GM23338 (cell line): ENCODE data around the gene BMPR1B. TPM values are rescaled to one million over a fixed set of nuclear protein-coding genes. Genes with fewer than 3 reads are reported as not detected.

Experiments
- ATAC-seq: fragments of 200-7000 bp; cut with Tn5 transposase; 3 replicates; pipeline ENCODE4 v1.9.1; 2020
- DNase-seq: peaks from one replicate; pipeline ENCODE4 v3.0.0-alpha.2; 2015; ENCODE audit warnings: low spot score
- H2AFZ ChIP-seq: fragments of 200-600 bp; sonication (generic); 2 replicates; pipeline ENCODE4 v1.8.0; 2016; ENCODE audit warnings: antibody characterized with exemption, mild to moderate bottlenecking, moderate library complexity
- H3F3A ChIP-seq: fragments of 200-600 bp; sonication (generic); replicated peaks from 2 replicates; pipeline ENCODE4 v1.8.0; 2017; ENCODE audit warnings: antibody characterized with exemption, mixed run types, low read depth
- H3K27ac ChIP-seq: fragments of 200-600 bp; sonication (generic); 2 replicates; pipeline ENCODE4 v1.6.1; 2016; ENCODE audit warnings: low read depth
- H3K27me3 ChIP-seq: fragments of 200-600 bp; sonication (generic); 2 replicates; pipeline ENCODE4 v1.8.0; 2016; ENCODE audit warnings: mild to moderate bottlenecking, mixed run types, moderate library complexity; ENCODE audit not compliant: insufficient read depth
- H3K36me3 ChIP-seq: fragments of 200-600 bp; sonication (generic); 2 replicates; pipeline ENCODE4 v1.8.0; 2016; ENCODE audit warnings: mild to moderate bottlenecking; ENCODE audit not compliant: insufficient read depth
- H3K4me1 ChIP-seq: fragments of 200-600 bp; sonication (generic); 2 replicates; pipeline ENCODE4 v1.8.0; 2016; ENCODE audit warnings: mild to moderate bottlenecking, moderate library complexity; ENCODE audit not compliant: insufficient read depth
- H3K4me2 ChIP-seq: fragments of 200-600 bp; sonication (generic); 2 replicates; pipeline ENCODE4 v1.7.1; 2017; ENCODE audit warnings: mixed run types
- H3K4me3 ChIP-seq: fragments of 200-600 bp; sonication (generic); 2 replicates; pipeline ENCODE4 v1.6.1; 2016; ENCODE audit warnings: mixed run types
- H3K79me2 ChIP-seq: fragments of 200-600 bp; sonication (generic); replicated peaks from 2 replicates; pipeline ENCODE4 v1.8.0; 2017; ENCODE audit warnings: mild to moderate bottlenecking; ENCODE audit not compliant: insufficient read depth
- H3K9me2 ChIP-seq: fragments of 200-600 bp; sonication (generic); 2 replicates; pipeline ENCODE4 v1.8.0; 2017; ENCODE audit not compliant: insufficient read depth
- H4K20me1 ChIP-seq: fragments of 200-600 bp; sonication (generic); replicated peaks from 2 replicates; pipeline ENCODE4 v1.8.0; 2017; ENCODE audit warnings: mild to moderate bottlenecking; ENCODE audit not compliant: insufficient read depth
- H3K27ac Mint-ChIP-seq: 2 replicates; pipeline ENCODE4 v1.8.0; 2020; ENCODE audit warnings: inconsistent platforms, mild to moderate bottlenecking, moderate library complexity, mixed read lengths
- H3K27me3 Mint-ChIP-seq: 3 replicates; pipeline ENCODE4 v1.8.0; 2022; ENCODE audit warnings: low read depth, mild to moderate bottlenecking, moderate library complexity, mixed read lengths, inconsistent platforms; ENCODE audit not compliant: insufficient read depth, poor library complexity
- H3K36me3 Mint-ChIP-seq: 3 replicates; pipeline ENCODE4 v1.8.0; 2021; ENCODE audit warnings: low read depth, mild to moderate bottlenecking, inconsistent platforms, moderate library complexity, mixed read lengths
- H3K4me1 Mint-ChIP-seq: 3 replicates; pipeline ENCODE4 v1.8.0; 2020; ENCODE audit warnings: mild to moderate bottlenecking, inconsistent platforms, mixed read lengths
- H3K4me3 Mint-ChIP-seq: 3 replicates; pipeline ENCODE4 v1.8.0; 2021; ENCODE audit warnings: moderate library complexity, mild to moderate bottlenecking, inconsistent platforms, mixed read lengths
- H3K9me3 Mint-ChIP-seq: 3 replicates; pipeline ENCODE4 v1.8.0; 2020; ENCODE audit warnings: moderate library complexity, mild to moderate bottlenecking, inconsistent platforms, mixed read lengths
- CREB1 ChIP-seq: fragments of 250-450 bp; sonication (Bioruptor Pico); IDR thresholded peaks from 2 replicates; pipeline ENCODE4 v1.5.0; 2020; ENCODE audit warnings: low read depth, mild to moderate bottlenecking, moderate library complexity
- EZH2 ChIP-seq: fragments of 200-600 bp; sonication (generic); IDR thresholded peaks from one replicate; pipeline ENCODE4 v1.8.0; 2017; ENCODE audit warnings: antibody characterized with exemption, mild to moderate bottlenecking, low read depth; ENCODE audit not compliant: unreplicated experiment
- EZH2phosphoT487 ChIP-seq: fragments of 200-600 bp; sonication (generic); IDR thresholded peaks from one replicate; pipeline ENCODE4 v1.8.1; 2018; ENCODE audit warnings: antibody characterized with exemption; ENCODE audit not compliant: unreplicated experiment
- JUNB ChIP-seq: IDR thresholded peaks from one replicate; pipeline ENCODE4 v1.6.1; 2016; ENCODE audit warnings: antibody characterized with exemption; ENCODE audit not compliant: unreplicated experiment
- NANOG ChIP-seq: IDR thresholded peaks from 2 replicates; pipeline ENCODE4 v1.6.1; 2016; ENCODE audit warnings: antibody characterized with exemption, borderline replicate concordance
- POLR2AphosphoS5 ChIP-seq: IDR thresholded peaks from 2 replicates; pipeline ENCODE4 v1.6.1; 2016; ENCODE audit warnings: antibody characterized with exemption, low read depth
- STAT1 ChIP-seq: IDR thresholded peaks from one replicate; pipeline ENCODE4 v1.6.1; 2016; ENCODE audit warnings: antibody characterized with exemption; ENCODE audit not compliant: unreplicated experiment
- ZNF114 ChIP-seq: fragments of 250-450 bp; sonication (Bioruptor Pico); IDR thresholded peaks from 2 replicates; pipeline ENCODE4 v1.5.0; 2020; ENCODE audit warnings: mild to moderate bottlenecking, moderate library complexity
- ZNF331 ChIP-seq: fragments of 250-450 bp; sonication (Bioruptor Pico); IDR thresholded peaks from 2 replicates; pipeline ENCODE4 v1.5.0; 2020; ENCODE audit warnings: low read depth, mild to moderate bottlenecking, moderate library complexity
- polyA plus RNA-seq: library from polyadenylated mRNA; unstranded; fragments of >200 nt; fragmentation: Nextera tagmentation; extraction: Ambion mirVana; gene quantifications from 2 replicates; pipeline ENCODE4 v1.2.1, GENCODE V29; 2016
- total RNA-seq: library from RNA; depleted of rRNA; stranded (reverse); fragments of >200 nt; shearing (Covaris generic); gene quantifications from 2 replicates; pipeline ENCODE4 v1.2.3, GENCODE V29; 2014
- TF ChIP-seq, protein P1 (sequence below): fragments of 250-450 bp; sonication (Bioruptor Pico); IDR thresholded peaks from 2 replicates; pipeline ENCODE4 v1.5.0; 2020; ENCODE audit warnings: mild to moderate bottlenecking, moderate library complexity
- TF ChIP-seq, protein P2 (sequence below): IDR thresholded peaks from one replicate; pipeline ENCODE4 v1.6.1; 2018; ENCODE audit warnings: antibody characterized with exemption; ENCODE audit not compliant: unreplicated experiment
- TF ChIP-seq, protein P3 (sequence below): IDR thresholded peaks from 2 replicates; pipeline ENCODE4 v1.6.1; 2016; ENCODE audit warnings: antibody characterized with exemption
- TF ChIP-seq, protein P4 (sequence below), 2 experiments: fragments of 200-600 bp in 1 of 2; sonication (generic) in 1 of 2; conservative IDR thresholded peaks; 2 replicates each; pipeline versions ENCODE4 v1.5.1 to v1.6.1; 2016 to 2017; ENCODE audit warnings: antibody characterized with exemption in 2 of 2, low read depth in 2 of 2, mild to moderate bottlenecking in 2 of 2, moderate library complexity in 1 of 2

Gene BMPR1B
- total and polyA plus RNA-seq, 2 experiments from 2014 or later, result 0.48 to 1.0 TPM

DNA sequence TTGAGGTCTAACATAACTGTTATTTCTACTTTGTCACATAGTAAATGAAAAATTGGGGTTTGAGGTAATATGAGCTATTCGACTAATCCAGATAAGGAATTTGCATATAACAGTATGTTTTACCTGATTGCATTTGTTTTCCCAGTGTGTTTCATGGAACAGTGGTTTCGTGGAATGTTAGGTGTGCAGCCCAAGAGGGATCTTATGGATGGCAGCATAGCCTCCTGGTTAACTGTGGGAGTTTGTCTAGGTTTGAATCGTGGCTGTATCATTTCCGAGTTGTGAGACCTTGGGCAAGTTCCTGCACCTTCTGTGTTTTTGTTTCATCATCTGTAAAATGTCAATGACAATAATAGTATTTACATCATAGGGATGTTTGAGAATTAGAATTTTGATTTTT, 7.9 kb downstream of the BMPR1B start:
- Histone ChIP-seq H3K4me2 (no peak overlapping the region), H3K4me3 (no peak overlapping the region), H3K9me2 (no peaks in the 10 kb centered on the region), H3K36me3 (no peaks in the 10 kb centered on the region), H3K27me3 (peaks cover 5% of the 10 kb centered on the region), H3K4me1 (peaks cover 5% of the 10 kb centered on the region; the same call in 1 of the 2 replicates), H3F3A (no peaks in the 10 kb centered on the region), H2AFZ (no peak overlapping the region), H3K79me2 (no peaks in the 10 kb centered on the region), H4K20me1 (no peaks in the 10 kb centered on the region), H3K27ac (no peak overlapping the region)
- peaks cover 5% of the 10 kb centered on the region for H3K27me3 Mint-ChIP-seq
- ATAC-seq (no peak), DNase-seq (no peak)
- no peak overlapping the region for H3K27ac Mint-ChIP-seq
- no peaks in the 10 kb centered on the region for H3K9me3 Mint-ChIP-seq
- H3K36me3 Mint-ChIP-seq, result no peaks in the 10 kb centered on the region
- H3K4me1 Mint-ChIP-seq, result peaks cover 9% of the 10 kb centered on the region; the same call in 2 of the 3 replicates
- TF ChIP-seq JUNB (no peak), EZH2 (no peak), EZH2phosphoT487 (no peak), STAT1 (no peak), NANOG (no peak), ZNF114 (CRISPR knock-in tag) (no peak), ZNF331 (CRISPR knock-in tag) (no peak), POLR2AphosphoS5 (no peak), CREB1 (CRISPR knock-in tag) (no peak)
- TF ChIP-seq, protein P1, sequence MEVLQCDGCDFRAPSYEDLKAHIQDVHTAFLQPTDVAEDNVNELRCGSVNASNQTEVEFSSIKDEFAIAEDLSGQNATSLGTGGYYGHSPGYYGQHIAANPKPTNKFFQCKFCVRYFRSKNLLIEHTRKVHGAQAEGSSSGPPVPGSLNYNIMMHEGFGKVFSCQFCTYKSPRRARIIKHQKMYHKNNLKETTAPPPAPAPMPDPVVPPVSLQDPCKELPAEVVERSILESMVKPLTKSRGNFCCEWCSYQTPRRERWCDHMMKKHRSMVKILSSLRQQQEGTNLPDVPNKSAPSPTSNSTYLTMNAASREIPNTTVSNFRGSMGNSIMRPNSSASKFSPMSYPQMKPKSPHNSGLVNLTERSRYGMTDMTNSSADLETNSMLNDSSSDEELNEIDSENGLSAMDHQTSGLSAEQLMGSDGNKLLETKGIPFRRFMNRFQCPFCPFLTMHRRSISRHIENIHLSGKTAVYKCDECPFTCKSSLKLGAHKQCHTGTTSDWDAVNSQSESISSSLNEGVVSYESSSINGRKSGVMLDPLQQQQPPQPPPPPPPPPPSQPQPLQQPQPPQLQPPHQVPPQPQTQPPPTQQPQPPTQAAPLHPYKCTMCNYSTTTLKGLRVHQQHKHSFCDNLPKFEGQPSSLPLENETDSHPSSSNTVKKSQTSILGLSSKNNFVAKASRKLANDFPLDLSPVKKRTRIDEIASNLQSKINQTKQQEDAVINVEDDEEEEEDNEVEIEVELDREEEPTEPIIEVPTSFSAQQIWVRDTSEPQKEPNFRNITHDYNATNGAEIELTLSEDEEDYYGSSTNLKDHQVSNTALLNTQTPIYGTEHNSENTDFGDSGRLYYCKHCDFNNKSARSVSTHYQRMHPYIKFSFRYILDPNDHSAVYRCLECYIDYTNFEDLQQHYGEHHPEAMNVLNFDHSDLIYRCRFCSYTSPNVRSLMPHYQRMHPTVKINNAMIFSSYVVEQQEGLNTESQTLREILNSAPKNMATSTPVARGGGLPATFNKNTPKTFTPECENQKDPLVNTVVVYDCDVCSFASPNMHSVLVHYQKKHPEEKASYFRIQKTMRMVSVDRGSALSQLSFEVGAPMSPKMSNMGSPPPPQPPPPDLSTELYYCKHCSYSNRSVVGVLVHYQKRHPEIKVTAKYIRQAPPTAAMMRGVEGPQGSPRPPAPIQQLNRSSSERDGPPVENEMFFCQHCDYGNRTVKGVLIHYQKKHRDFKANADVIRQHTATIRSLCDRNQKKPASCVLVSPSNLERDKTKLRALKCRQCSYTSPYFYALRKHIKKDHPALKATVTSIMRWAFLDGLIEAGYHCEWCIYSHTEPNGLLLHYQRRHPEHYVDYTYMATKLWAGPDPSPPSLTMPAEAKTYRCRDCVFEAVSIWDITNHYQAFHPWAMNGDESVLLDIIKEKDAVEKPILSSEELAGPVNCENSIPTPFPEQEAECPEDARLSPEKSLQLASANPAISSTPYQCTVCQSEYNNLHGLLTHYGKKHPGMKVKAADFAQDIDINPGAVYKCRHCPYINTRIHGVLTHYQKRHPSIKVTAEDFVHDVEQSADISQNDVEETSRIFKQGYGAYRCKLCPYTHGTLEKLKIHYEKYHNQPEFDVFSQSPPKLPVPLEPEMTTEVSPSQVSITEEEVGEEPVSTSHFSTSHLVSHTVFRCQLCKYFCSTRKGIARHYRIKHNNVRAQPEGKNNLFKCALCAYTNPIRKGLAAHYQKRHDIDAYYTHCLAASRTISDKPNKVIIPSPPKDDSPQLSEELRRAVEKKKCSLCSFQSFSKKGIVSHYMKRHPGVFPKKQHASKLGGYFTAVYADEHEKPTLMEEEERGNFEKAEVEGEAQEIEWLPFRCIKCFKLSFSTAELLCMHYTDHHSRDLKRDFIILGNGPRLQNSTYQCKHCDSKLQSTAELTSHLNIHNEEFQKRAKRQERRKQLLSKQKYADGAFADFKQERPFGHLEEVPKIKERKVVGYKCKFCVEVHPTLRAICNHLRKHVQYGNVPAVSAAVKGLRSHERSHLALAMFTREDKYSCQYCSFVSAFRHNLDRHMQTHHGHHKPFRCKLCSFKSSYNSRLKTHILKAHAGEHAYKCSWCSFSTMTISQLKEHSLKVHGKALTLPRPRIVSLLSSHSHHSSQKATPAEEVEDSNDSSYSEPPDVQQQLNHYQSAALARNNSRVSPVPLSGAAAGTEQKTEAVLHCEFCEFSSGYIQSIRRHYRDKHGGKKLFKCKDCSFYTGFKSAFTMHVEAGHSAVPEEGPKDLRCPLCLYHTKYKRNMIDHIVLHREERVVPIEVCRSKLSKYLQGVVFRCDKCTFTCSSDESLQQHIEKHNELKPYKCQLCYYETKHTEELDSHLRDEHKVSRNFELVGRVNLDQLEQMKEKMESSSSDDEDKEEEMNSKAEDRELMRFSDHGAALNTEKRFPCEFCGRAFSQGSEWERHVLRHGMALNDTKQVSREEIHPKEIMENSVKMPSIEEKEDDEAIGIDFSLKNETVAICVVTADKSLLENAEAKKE, result no peak
- TF ChIP-seq, protein P2, sequence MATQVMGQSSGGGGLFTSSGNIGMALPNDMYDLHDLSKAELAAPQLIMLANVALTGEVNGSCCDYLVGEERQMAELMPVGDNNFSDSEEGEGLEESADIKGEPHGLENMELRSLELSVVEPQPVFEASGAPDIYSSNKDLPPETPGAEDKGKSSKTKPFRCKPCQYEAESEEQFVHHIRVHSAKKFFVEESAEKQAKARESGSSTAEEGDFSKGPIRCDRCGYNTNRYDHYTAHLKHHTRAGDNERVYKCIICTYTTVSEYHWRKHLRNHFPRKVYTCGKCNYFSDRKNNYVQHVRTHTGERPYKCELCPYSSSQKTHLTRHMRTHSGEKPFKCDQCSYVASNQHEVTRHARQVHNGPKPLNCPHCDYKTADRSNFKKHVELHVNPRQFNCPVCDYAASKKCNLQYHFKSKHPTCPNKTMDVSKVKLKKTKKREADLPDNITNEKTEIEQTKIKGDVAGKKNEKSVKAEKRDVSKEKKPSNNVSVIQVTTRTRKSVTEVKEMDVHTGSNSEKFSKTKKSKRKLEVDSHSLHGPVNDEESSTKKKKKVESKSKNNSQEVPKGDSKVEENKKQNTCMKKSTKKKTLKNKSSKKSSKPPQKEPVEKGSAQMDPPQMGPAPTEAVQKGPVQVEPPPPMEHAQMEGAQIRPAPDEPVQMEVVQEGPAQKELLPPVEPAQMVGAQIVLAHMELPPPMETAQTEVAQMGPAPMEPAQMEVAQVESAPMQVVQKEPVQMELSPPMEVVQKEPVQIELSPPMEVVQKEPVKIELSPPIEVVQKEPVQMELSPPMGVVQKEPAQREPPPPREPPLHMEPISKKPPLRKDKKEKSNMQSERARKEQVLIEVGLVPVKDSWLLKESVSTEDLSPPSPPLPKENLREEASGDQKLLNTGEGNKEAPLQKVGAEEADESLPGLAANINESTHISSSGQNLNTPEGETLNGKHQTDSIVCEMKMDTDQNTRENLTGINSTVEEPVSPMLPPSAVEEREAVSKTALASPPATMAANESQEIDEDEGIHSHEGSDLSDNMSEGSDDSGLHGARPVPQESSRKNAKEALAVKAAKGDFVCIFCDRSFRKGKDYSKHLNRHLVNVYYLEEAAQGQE, result no peak
- TF ChIP-seq, protein P3, sequence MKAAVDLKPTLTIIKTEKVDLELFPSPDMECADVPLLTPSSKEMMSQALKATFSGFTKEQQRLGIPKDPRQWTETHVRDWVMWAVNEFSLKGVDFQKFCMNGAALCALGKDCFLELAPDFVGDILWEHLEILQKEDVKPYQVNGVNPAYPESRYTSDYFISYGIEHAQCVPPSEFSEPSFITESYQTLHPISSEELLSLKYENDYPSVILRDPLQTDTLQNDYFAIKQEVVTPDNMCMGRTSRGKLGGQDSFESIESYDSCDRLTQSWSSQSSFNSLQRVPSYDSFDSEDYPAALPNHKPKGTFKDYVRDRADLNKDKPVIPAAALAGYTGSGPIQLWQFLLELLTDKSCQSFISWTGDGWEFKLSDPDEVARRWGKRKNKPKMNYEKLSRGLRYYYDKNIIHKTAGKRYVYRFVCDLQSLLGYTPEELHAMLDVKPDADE, result no peak
- TF ChIP-seq, protein P4, sequence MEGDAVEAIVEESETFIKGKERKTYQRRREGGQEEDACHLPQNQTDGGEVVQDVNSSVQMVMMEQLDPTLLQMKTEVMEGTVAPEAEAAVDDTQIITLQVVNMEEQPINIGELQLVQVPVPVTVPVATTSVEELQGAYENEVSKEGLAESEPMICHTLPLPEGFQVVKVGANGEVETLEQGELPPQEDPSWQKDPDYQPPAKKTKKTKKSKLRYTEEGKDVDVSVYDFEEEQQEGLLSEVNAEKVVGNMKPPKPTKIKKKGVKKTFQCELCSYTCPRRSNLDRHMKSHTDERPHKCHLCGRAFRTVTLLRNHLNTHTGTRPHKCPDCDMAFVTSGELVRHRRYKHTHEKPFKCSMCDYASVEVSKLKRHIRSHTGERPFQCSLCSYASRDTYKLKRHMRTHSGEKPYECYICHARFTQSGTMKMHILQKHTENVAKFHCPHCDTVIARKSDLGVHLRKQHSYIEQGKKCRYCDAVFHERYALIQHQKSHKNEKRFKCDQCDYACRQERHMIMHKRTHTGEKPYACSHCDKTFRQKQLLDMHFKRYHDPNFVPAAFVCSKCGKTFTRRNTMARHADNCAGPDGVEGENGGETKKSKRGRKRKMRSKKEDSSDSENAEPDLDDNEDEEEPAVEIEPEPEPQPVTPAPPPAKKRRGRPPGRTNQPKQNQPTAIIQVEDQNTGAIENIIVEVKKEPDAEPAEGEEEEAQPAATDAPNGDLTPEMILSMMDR (conservative IDR thresholded peaks at IDR 0.05; ENCODE audit: low read depth in 2 of 2), result no peak
- no peak overlapping the region for H3K4me3 Mint-ChIP-seq
